ENCODE results near the gene SUGP1.

SUGP1 gene

GRCh38 chr19:19341026-19341425 lies 20.7 kb upstream of the SUGP1 start:
- DNase-seq, result no peak

- no peak for DNase-seq
Observed at GRCh38 chr19:19338082-19338481, 17.8 kb upstream of the SUGP1 start.

GRCh38 chr19:19337120-19337519 lies 16.8 kb upstream of the SUGP1 start:
- DNase-seq, result no peak

GRCh38 chr19:19336597-19336996 lies 16.3 kb upstream of the SUGP1 start:
- DNase-seq, result no peak

DNA sequence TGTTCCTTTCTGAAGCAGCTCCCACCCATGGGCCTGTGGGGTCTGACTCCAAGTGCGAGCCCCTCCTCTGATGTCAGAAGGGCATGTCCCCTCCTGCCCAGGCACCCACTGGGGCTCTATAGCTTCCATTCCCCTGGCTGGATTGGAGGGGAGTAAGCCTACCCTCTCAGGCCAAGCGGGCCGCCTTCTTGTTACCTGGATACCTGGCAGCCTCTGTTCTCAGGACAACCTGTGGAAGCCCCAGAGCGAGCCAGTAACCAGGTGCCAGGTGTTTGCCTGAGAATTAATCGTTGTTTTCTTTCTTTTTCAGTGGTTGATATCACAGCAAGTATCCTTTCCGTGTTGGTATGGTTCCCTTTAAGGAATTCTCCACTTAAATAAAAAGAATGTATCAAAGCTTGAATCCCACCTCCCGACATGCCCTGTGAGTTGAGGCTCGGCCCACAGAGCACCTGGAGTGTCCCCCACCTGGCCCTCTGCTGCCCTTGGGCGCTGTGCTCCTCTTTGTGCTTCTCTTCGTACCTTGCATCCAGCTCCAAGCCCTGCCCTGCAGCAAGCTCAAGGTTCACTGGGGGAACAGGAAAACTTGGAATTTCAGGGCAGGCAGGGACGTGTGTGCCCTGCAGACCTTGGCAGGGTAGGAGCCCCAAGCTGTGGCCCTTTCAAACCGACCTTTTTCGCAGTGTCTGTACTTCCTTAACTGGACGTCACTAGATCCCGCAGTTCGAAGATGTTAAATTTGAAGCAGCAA lies 15.3 kb upstream of the SUGP1 start:
- no peak for DNase-seq

DNA sequence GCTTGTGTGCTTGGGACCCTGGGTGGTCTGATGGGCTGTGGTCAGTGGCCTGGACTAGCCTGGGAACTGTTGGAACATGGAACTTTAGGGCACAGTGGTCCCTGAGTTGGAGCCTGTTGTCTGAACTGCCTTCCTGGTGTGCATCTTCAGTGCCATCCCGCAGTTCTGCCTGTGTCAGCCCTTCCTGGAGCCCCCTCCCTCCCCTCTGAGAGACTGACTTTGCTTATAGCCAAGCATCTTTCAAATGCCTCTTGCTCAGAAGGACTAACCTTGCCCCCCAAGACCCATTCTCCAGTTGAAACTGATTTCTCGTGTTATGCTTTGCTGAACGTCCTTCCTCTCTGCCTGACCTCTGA lies 14.7 kb upstream of the SUGP1 start:
- no peak for DNase-seq

DNA sequence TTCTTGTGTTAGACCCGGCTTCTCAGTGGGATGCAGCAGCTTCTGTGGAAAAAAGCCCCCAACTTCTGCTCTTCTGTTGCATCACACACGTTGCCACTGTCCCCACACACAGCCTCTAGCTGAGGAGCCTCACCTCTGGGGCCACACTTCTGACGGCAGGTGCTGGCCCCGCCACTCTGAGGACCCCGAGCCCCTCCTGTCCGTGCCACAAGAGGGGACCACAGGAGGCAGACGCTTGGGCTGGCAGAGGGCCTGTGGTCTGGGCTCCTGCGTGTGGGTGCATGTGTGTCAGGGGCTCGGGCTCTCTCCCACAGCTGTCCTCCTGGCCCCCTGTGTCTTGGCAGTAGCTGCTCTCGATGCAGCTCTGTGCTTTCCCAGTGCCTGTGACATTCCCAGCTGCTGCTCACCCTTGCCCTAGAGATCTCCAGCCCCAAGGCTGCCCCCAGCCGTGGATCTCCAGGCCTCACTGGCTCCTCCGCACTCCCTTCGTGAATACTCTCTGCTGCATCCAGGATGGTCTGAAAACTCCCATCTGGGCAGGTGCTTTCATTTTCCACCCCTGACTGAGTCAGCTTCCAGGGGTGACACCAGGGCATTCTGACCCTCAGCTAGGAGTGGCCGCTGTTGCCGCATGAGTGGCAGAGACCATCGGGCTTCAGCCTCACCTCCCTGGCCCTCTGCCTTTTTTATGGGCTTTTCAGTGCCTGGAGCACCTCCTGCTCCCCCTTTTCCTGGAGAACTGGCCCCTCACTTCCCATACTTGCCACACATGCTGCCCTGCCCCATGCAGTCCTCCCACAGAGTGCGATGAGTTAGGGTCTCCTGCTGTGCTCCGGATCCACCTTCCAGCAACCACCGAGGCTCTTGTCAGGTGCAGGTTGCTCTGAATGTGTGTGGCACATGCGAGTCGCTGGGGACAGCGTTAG lies 14.0 kb upstream of the SUGP1 start:
- DNase-seq, result no peak

GRCh38 chr19:19329126-19329525 lies 8.8 kb upstream of the SUGP1 start:
- no peak for DNase-seq

DNA sequence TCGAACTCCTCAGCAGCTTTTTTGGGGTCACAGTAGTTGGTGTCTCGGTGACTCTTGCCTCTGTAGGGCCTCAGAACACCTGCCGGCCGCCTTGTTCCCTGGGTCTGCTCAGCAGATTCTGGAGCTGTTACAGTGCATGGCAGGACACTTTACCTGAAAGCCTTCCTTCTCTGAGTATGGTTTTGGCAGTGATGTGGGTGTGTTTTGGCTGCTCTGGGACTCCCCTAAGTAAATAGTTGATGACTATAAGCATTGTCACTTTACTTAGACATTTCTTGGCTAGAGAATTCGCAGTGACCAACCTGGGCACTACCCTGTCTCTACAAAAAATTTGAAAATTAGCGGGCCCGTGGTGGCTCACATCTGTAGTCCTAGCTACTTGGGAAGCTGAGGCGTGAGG lies 7.4 kb upstream of the SUGP1 start:
- DNase-seq, result no peak

DNA sequence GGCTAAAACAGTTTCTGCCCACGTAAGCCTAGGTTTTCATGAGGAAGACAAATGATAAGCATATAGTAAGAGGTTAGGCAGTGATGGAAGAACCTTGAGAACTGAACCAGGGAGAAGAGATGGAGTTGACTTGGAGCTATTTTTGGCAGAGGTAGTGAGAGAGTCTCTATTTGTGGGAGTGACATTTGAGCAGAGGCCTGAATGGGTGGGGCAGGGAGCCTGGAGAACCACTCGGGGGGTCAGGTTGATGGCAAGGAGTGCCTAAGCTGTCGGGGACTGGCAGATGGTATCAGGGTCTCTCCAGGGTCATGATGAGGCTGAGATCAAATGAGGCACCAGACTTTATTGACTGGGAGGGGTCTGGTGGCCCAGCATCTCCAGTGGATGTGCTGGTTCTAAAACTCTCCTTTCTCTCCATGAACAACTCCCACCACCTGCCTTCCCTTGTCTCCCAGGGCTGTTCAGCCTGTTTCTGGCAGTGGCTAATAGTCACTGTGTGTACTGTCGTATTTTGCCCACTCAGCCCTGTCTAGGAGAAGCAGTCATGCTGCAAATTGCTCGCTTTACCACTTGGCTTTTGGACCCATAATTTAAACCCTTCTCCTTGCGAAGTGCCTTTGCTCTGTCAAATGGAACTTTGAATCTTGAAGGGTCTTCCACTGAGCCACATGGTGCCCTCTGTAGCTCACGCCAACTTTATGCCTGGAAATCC lies 3.9 kb upstream of the SUGP1 start:
- DNase-seq, result no peak

DNA sequence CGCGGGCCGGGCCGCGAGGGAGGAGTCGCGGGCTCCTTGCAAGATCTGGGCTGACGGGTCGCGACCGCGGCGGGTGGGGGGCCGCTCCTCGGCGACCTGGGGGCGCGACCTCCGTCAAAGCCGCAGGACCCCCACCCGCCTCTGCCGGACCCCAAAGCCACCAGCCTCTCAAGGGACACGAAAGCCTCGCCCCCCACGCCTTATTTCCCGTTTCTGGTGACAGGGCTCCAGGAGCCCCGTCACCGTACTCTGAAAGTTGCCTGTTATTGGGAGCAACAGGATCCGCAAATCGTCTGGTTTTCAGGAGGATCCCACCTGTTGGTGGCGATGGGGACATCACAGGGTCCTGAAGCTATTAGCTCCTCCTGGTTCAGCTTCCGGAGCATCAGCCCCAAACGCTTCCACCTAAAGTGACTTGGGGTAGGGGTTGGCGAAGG lies 850 bp upstream of the SUGP1 start:
- no peak for DNase-seq

DNA sequence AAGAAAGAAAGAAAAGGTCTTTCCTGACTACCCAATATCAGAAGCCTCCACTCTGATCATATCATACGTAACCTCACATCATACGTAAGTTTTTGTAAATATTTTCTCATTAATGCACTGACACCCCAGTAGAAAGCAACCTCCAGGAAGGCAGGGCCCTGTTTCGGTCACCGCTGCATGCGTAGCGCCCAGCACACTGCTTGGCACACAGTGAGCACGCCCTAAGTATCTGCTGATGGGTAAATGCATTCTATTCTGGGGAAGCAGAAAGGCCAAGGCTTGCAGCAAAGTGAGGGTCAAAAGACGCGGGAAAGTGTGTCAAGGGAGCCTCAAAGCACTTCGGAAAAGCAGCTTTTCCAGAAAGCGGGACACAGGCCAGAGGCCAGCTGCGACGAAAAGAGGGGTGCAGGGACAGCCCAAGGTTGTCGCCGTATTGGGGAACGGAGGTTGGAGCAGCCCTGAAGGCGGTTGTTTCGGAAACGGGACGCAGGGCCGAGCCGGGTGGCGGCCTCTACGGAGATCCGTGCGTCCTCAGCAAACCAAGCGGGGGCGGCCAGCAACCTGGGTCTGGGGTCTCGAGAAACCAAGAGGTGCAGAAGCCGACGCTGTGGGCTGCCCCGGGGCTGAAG lies 463 bp downstream of the SUGP1 start:
- DNase-seq, result no peak

GRCh38 chr19:19316082-19316481 lies 4.2 kb downstream of the SUGP1 start:
- DNase-seq, result no peak

- DNase-seq, result no peak
Observed at GRCh38 chr19:19315444-19315843, 4.9 kb downstream of the SUGP1 start.

- no peak for DNase-seq
Observed at GRCh38 chr19:19308373-19308772, 11.9 kb downstream of the SUGP1 start.

GRCh38 chr19:19306191-19306590 lies 14.1 kb downstream of the SUGP1 start:
- DNase-seq, result no peak

DNA sequence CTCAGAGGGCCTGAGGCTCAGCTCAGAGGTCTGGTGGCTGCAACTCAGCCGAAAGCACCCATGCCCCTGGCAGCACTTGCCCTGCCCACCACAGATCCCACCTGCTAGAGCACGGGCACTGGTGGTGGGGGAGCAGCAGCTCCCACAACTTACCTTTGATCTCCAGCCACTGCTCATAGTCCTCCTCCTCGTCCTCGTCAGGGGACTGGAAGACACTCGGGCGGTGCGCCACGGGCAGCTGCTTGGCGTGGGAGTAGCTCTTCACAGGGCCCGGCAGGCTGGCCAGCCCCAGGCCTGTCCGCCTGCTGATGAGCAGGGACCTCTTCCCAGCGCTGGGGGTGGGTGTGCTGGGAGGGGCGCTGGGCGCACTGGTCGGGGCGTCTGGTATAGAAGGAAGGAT lies 14.6 kb downstream of the SUGP1 start:
- DNase-seq, result no peak

GRCh38 chr19:19305066-19305465 lies 15.2 kb downstream of the SUGP1 start:
- no peak for DNase-seq

GRCh38 chr19:19304186-19304965 lies 15.9 kb downstream of the SUGP1 start:
- no peak for DNase-seq

DNA sequence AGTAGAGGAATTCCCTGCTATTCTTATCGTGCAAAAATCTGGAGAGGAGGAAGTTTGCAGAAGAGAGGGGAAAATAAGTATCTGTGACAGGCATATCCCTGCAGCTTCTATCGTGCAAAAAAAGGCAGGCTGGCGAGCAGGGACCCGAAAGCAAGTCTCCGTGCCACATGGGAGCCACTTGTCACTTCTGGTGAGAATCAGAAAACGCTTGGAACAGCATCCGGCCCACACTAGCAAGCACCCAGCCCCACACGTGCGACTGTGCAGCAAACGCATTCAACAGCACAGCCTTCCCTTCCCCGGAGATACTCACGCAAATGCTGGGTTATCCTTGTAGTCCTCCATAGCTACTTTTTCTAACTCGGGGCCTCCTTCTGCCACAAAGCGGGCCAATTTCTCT lies 16.9 kb downstream of the SUGP1 start:
- no peak for DNase-seq

GRCh38 chr19:19300613-19301012 lies 19.7 kb downstream of the SUGP1 start:
- DNase-seq, result no peak

- no peak for DNase-seq
Observed at GRCh38 chr19:19297759-19298158, 22.6 kb downstream of the SUGP1 start.
